Neutrophil (primary cell): ENCODE data around the gene HCAR2.

Experiments used
- H3K27ac ChIP-seq: fragments of 200-600 bp; sonication (generic); 2 replicates; pipeline ENCODE4 v1.5.1; 2016; ENCODE audit warnings: mild to moderate bottlenecking, moderate library complexity
- H3K27me3 ChIP-seq: fragments of 200-600 bp; sonication (generic); 2 replicates; pipeline ENCODE4 v1.6.0; 2016; ENCODE audit warnings: mild to moderate bottlenecking
- H3K36me3 ChIP-seq: fragments of 200-600 bp; sonication (generic); 2 replicates; pipeline ENCODE4 v1.5.1; 2017
- H3K4me1 ChIP-seq, 2 experiments: fragments of 200-600 bp in 1 of 2; sonication (generic) in 1 of 2; 1 replicate in 1 of 2; 2 replicates in 1 of 2; pipeline versions ENCODE4 v1.5.1 to v1.6.1; 2013 to 2016; ENCODE audit warnings: low read depth in 1 of 2, low read length in 1 of 2, mild to moderate bottlenecking in 1 of 2, moderate library complexity in 1 of 2; ENCODE audit not compliant: control insufficient read depth in 1 of 2, insufficient read depth in 1 of 2
- H3K4me3 ChIP-seq, 2 experiments: fragments of 200-600 bp in 1 of 2; sonication (generic) in 1 of 2; 1 replicate in 1 of 2; 2 replicates in 1 of 2; pipeline ENCODE4 v1.5.1; 2013 to 2016; ENCODE audit warnings: low read depth in 1 of 2, low read length in 1 of 2, mild to moderate bottlenecking in 1 of 2, moderate library complexity in 1 of 2
- H3K9me3 ChIP-seq: fragments of 200-600 bp; sonication (generic); 2 replicates; pipeline ENCODE4 v1.5.1; 2016
- CTCF ChIP-seq: fragments of 200-600 bp; sonication (generic); IDR thresholded peaks from 2 replicates; pipeline ENCODE4 v1.5.1; 2016; ENCODE audit warnings: antibody characterized with exemption

Gene HCAR2

DNA sequence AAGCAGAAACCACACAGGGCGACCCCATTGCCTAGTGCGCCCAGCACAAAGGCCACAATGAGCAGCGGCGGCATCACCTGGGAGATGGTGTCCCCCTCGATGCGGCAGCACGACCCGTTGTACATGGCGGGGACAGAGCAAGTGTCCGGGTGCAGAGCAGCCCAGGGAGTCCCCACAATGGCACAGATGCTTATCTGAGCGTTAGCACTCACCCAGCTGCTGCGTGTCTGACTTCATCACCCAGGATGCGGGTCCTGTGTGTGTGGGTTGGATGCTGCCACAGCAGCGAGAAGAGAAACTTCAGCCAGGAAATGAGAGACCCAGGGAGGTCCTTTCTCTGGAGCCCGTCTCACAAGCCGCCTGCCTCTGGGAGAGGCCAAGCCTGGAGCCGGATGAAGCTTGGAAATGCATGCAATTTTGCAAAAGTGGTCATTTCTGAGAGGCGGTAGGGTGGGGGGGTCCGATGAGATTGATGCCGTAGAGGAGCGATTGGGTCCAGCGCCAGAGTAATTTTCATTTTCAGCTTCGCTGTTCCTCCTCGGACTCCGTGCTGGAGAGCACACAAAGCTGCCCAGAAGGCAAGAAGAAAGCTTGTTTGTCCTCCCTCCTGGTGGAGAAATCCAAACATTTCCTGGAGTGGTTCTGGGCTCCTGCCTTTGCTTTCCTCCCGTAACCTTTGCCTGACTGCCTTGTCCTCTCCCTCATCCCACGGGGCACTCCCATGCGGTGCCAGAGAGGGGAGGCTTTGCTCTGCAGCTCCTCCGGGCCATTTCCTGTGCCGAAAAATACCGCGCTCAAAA, 27.3 kb upstream of the HCAR2 start, which contains the start of gene HCAR1:
TSS of gene HCAR1 (minus strand) at position 630 of the 800 bp plus-strand sequence. CDS start at position 125, 505 bp downstream.
- Histone ChIP-seq H3K4me1 (peaks cover 58 to 59% of the 10 kb centered on the region in 2 experiments), H3K27me3 (no peaks in the 10 kb centered on the region), H3K4me3 (no peak within 1 kb of the TSS), H3K36me3 (no peaks in the 10 kb centered on the region), H3K27ac (peak within 1 kb of the TSS; percentile 85), H3K9me3 (no peaks in the 10 kb centered on the region)
- no peak for TF ChIP-seq CTCF

- no peaks in the 10 kb centered on the region for H3K27me3 ChIP-seq
- no peak overlapping the region for H3K4me3 ChIP-seq
- no peaks in the 10 kb centered on the region for H3K9me3 ChIP-seq
- H3K27ac ChIP-seq: no peak overlapping the region
- TF ChIP-seq CTCF: no peak
- peaks cover 62 to 66% of the 10 kb centered on the region in 2 experiments for H3K4me1 ChIP-seq
- no peaks in the 10 kb centered on the region for H3K36me3 ChIP-seq
These were observed 26.5 kb upstream of the HCAR2 start for GRCh38 chr12:122729583-122730214.

- Histone ChIP-seq H3K4me1 (peaks cover 36 to 43% of the 10 kb centered on the region in 2 experiments), H3K9me3 (no peaks in the 10 kb centered on the region), H3K27me3 (no peaks in the 10 kb centered on the region), H3K36me3 (no peaks in the 10 kb centered on the region), H3K4me3 (peak overlapping the region; percentile 23 to 35), H3K27ac (peak overlapping the region; percentile 83)
- no peak for TF ChIP-seq CTCF
These were observed 23.0 kb upstream of the HCAR2 start for GRCh38 chr12:122726080-122726558.

DNA sequence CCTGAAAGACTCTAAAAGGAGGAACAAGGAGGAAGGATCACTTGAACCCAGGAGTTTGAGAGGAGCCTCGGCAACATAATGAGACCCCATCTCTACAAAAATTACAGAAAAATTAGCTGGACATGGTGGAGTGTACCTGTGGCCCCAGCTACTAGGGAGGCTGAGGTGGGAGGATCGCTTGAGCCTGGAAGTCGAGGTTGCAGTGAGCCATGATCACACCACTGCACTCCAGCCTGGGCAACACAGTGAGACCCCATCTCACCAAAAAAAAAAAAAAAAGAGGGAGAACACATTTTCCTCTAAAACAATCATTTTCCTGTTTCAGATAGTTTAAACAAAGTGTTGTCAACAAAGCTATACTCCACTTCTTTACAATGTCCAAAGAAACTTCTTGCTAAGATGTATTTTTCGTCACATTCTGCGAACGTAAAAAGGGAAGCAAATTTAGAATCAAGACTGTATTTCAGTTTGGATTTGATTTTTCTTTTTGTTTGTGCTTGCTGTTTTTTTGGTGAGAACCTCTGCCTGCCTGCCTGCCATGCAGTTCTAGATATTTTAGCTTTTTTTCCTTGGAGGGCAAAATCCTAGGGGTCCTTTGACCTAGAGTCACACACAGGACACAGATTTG, 22.4 kb upstream of the HCAR2 start:
- no peaks in the 10 kb centered on the region for H3K36me3 ChIP-seq
- peak overlapping the region; percentile 23 to 35 for H3K4me3 ChIP-seq

More for the DNA sequence above, 22.4 kb upstream of the HCAR2 start:
- Histone ChIP-seq H3K27ac (peak overlapping the region; percentile 83), H3K9me3 (no peaks in the 10 kb centered on the region), H3K27me3 (no peaks in the 10 kb centered on the region), H3K4me1 (peaks cover 30 to 37% of the 10 kb centered on the region in 2 experiments)
- no peak for TF ChIP-seq CTCF
